Measurements from ENCODE around the gene TAF13.
"Not testable (repeated sequence)": the region's sequence is repeated elsewhere in the genome, so short reads cannot be mapped to it uniquely, and the experiment has no call there.

Gene TAF13

GRCh38 chr1:109040989-109041620, 34.7 kb downstream of the TAF13 start:
- TF ChIP-seq CTCF (IDR thresholded peaks at IDR 0.05; ENCODE audit: insufficient read depth, low read depth, low read length, missing control alignments) = no peak
- peak overlapping the region; percentile 89 for H3K4me3 ChIP-seq (ENCODE audit: low read length)
- peak; percentile 16 for DNase-seq (ENCODE audit: low read depth)

- peak overlapping the region; percentile 89 for H3K4me3 ChIP-seq (ENCODE audit: low read length)
- DNase-seq (ENCODE audit: low read depth) = no peak
- no peak for TF ChIP-seq CTCF (IDR thresholded peaks at IDR 0.05; ENCODE audit: insufficient read depth, low read depth, low read length, missing control alignments)
These were observed 35.2 kb downstream of the TAF13 start for GRCh38 chr1:109040627-109040988.

DNA sequence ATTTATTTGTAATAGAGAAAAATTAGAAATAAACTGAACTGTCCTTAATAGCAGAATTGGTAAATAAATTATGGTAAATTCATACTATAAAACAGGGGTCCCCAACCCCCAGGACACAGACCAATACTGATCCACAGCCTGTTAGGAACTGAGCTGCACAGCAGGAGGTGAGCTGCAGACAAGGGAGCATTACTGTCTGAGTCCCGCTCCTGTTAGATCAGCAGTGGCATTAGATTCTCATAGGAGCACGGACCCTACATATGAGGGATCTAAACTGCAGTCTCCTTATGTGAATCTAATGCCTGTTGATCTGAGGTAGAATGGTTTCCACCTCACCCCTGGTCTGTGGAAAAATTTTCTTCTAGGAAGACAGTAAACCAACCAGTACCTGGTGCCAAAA, 41.4 kb downstream of the TAF13 start:
- no peak overlapping the region for H3K4me3 ChIP-seq (ENCODE audit: low read length)
- TF ChIP-seq CTCF (IDR thresholded peaks at IDR 0.05; ENCODE audit: insufficient read depth, low read depth, low read length, missing control alignments) = no peak
- no peak for DNase-seq (ENCODE audit: low read depth)

GRCh38 chr1:109029493-109029892, 46.3 kb downstream of the TAF13 start:
- DNase-seq (ENCODE audit: low read depth); H3K4me3 ChIP-seq (ENCODE audit: low read length): not testable (repeated sequence)

DNA sequence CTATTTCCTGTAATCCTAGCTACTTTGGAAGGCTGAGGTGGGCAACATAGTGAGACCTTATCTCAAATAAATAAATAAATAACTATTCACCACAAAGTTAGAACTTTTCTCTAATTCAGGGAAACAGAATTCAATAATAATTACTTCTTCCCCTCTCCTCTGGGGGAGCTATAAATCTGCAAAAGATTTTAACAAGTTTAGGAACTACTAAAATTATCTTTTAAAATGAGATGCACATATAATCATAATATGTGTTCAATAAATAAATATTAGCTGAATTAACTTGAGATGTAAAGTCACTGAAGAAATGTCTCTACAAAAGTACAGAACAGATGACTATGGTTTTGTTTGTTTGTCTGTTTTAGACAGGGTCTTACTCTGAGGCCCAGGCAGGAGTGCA, 48.0 kb downstream of the TAF13 start:
- DNase-seq (ENCODE audit: low read depth) = no peak
- no peak overlapping the region for H3K4me3 ChIP-seq (ENCODE audit: low read length)
- no peak for TF ChIP-seq CTCF (IDR thresholded peaks at IDR 0.05; ENCODE audit: insufficient read depth, low read depth, low read length, missing control alignments)

- H3K4me3 ChIP-seq (ENCODE audit: low read length) = no peak overlapping the region
- TF ChIP-seq CTCF (IDR thresholded peaks at IDR 0.05; ENCODE audit: insufficient read depth, low read depth, low read length, missing control alignments) = no peak
- DNase-seq (ENCODE audit: low read depth) = no peak
These were observed 50.1 kb downstream of the TAF13 start for GRCh38 chr1:109025694-109026093.

DNA sequence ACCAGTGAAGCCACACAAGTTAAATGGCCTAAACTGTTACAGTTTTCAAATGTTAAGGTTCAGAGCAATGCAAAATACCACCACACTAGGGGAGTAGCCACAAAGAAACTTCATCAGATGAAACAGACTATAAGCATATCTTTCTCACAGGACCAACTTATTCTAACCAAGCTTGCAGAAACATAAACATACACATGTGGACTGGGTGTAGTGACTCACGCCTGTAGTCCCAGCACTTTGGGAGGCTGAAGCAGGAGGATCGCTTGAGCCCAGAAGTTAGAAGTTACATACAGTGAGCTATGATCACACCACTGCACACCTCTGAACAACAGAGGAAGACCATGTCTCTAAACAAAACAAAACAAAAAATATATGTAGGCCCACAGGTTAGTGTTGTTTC, 51.2 kb downstream of the TAF13 start:
- no peak overlapping the region for H3K4me3 ChIP-seq (ENCODE audit: low read length)
- TF ChIP-seq CTCF (IDR thresholded peaks at IDR 0.05; ENCODE audit: insufficient read depth, low read depth, low read length, missing control alignments) = no peak
- no peak for DNase-seq (ENCODE audit: low read depth)

All from epithelial cell of esophagus (primary cell).